ENCODE data around the gene AHCTF1.

AHCTF1 gene

DNA sequence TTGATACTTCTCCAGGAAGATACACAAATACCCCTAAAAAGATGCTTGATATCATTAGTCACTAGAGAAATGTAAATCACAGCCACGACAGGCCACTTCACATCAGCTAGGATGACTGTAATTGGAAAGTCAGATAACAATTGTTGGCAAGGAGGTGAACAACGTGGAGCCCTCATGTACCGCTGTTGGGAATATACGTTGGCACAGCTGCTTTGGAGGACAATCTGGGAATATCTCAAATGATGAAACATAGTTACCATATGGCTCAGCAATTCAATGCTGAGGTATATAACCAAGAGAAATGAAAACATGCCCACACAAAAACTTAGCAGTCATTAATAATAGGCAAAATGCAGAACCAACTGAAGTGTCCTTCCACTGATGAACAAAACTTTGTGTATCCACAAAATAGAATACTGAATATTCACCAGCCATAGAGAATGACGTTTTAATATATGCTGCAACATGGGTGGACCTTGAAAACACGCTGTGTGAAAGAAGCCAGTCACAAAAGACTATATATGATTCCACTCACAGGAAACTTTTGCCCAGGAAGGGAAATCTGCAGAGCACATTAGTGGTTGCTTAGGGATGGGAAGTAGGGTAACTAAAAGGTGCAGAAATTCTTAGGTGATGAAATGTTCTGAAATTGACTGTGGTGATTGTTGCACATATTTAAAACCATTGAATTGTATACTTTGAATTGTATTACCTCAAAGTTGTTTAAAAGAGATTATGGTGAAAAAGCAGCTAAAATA is 95.4 kb downstream of the AHCTF1 start:
- no peak for TF ChIP-seq TCF12 (IDR thresholded peaks at IDR 0.05; ENCODE audit: low read depth)
- TF ChIP-seq, protein P1, sequence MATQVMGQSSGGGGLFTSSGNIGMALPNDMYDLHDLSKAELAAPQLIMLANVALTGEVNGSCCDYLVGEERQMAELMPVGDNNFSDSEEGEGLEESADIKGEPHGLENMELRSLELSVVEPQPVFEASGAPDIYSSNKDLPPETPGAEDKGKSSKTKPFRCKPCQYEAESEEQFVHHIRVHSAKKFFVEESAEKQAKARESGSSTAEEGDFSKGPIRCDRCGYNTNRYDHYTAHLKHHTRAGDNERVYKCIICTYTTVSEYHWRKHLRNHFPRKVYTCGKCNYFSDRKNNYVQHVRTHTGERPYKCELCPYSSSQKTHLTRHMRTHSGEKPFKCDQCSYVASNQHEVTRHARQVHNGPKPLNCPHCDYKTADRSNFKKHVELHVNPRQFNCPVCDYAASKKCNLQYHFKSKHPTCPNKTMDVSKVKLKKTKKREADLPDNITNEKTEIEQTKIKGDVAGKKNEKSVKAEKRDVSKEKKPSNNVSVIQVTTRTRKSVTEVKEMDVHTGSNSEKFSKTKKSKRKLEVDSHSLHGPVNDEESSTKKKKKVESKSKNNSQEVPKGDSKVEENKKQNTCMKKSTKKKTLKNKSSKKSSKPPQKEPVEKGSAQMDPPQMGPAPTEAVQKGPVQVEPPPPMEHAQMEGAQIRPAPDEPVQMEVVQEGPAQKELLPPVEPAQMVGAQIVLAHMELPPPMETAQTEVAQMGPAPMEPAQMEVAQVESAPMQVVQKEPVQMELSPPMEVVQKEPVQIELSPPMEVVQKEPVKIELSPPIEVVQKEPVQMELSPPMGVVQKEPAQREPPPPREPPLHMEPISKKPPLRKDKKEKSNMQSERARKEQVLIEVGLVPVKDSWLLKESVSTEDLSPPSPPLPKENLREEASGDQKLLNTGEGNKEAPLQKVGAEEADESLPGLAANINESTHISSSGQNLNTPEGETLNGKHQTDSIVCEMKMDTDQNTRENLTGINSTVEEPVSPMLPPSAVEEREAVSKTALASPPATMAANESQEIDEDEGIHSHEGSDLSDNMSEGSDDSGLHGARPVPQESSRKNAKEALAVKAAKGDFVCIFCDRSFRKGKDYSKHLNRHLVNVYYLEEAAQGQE (IDR thresholded peaks at IDR 0.05; ENCODE audit: low read depth): no peak

DNA sequence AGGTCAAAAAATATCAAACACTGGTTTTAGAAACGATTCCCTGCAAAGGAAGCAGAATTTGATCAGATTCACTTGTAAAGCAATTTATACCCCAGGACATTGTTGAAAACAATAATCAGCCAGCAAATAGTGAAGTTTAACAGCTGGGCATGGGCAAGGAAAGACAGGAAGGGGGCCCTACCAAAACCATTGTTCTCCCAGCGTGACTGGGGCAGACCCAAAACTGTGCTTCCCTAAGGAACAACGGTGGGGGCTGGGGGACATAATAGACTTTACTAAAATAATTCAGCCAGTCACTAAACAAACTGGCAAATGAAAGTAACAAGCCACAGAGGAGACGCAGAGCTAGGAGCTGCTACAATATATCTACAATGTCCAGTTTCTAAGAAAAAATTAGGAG is 100.2 kb downstream of the AHCTF1 start:
- TF ChIP-seq, protein P1 (IDR thresholded peaks at IDR 0.05; ENCODE audit: low read depth): no peak
- no peak for TF ChIP-seq EP300 (IDR thresholded peaks at IDR 0.05; ENCODE audit: borderline replicate concordance)
- no peak for TF ChIP-seq FOXM1 (IDR thresholded peaks at IDR 0.05; ENCODE audit: borderline replicate concordance, low read depth)
- no peak for TF ChIP-seq CEBPB (IDR thresholded peaks at IDR 0.05)
- no peak for TF ChIP-seq TCF12 (IDR thresholded peaks at IDR 0.05; ENCODE audit: low read depth)

DNA sequence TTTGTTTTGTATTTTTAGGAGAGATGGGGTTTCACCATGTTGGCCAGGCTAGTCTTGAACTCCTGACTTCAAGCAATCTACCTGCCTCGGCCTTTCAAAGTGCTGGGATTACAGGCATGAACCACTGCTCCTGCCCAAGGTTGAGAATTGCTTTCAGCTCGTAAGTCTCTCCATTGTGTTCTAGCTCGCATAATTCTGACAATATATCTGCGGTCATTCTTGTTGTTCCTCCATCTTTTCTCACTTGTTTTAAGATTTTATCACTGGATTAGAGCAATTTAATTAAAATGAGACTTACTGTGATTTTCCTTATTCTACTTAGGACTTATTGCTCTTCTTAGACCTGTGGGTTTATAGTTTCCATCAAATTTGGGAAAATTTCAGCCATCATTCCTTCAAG is 102.9 kb downstream of the AHCTF1 start:
- TF ChIP-seq, protein P1 (IDR thresholded peaks at IDR 0.05; ENCODE audit: low read depth): no peak
- TF ChIP-seq TCF12 (IDR thresholded peaks at IDR 0.05; ENCODE audit: low read depth) (no peak), RAD21 (IDR thresholded peaks at IDR 0.05; ENCODE audit: low read depth) (no peak), FOXM1 (IDR thresholded peaks at IDR 0.05; ENCODE audit: borderline replicate concordance, low read depth) (no peak), EGR1 (IDR thresholded peaks at IDR 0.05) (no peak), ZBTB7A (IDR thresholded peaks at IDR 0.05; ENCODE audit: low read depth) (no peak), YY1 (IDR thresholded peaks at IDR 0.05; ENCODE audit: low read depth) (no peak), EP300 (IDR thresholded peaks at IDR 0.05; ENCODE audit: borderline replicate concordance) (no peak), CEBPB (IDR thresholded peaks at IDR 0.05) (no peak), NFIC (IDR thresholded peaks at IDR 0.05) (no peak), TAF1 (IDR thresholded peaks at IDR 0.05; ENCODE audit: low read depth) (no peak), CREB1 (IDR thresholded peaks at IDR 0.05; ENCODE audit: low read depth) (no peak)
- TF ChIP-seq, protein P2, sequence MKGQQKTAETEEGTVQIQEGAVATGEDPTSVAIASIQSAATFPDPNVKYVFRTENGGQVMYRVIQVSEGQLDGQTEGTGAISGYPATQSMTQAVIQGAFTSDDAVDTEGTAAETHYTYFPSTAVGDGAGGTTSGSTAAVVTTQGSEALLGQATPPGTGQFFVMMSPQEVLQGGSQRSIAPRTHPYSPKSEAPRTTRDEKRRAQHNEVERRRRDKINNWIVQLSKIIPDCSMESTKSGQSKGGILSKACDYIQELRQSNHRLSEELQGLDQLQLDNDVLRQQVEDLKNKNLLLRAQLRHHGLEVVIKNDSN (IDR thresholded peaks at IDR 0.05): no peak
- TF ChIP-seq, protein P3, sequence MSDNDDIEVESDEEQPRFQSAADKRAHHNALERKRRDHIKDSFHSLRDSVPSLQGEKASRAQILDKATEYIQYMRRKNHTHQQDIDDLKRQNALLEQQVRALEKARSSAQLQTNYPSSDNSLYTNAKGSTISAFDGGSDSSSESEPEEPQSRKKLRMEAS (IDR thresholded peaks at IDR 0.05): no peak

DNA sequence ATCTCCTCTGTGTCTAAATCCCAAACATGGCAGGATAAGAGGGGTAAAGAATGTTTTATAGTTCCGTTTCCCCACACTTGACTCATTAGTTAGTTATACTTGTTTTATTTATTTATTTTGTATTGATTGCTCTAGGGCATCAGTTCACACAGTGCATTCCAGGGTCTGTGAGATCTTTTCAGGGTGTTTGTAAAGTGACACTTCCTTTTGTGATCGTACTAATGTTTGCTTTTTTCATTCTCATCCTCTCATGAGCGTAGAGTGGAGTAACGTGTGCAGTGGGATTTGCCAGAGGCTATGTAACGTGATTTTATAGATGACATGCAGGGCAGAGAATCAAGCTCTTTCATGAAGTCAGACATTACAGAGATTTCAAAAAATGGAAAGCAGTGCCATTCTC is 104.4 kb downstream of the AHCTF1 start:
- TF ChIP-seq TAF1 (IDR thresholded peaks at IDR 0.05; ENCODE audit: low read depth): no peak
- no peak for TF ChIP-seq CEBPB (IDR thresholded peaks at IDR 0.05)
- TF ChIP-seq EGR1 (IDR thresholded peaks at IDR 0.05): no peak

DNA sequence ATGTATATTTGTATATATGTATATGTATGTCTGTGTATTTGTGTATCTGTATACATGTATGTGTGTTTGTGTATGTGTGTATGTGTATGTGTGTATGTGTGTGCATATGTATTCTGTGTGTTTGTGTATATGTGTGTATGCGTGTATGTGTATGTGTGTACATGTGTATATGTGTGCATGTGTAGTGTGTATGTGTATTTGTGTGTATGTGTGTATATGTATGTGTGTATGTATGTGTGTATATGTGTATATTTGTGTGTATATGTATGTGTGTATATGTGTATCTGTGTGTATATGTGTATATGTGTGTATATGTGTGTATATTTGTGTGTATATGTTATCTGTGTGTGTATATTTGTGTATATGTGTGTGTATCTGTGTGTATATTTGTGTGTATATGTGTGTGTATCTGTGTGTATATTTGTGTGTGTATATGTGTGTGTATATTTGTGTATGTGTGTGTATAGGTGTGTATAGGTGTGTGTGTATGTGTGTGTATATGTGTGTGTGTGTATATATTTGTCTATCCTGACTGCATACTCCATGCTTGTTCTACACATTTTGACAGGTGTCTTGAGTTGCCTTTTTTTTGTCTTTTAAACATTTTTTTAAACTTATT is 106.1 kb downstream of the AHCTF1 start:
- TF ChIP-seq, protein P1 (IDR thresholded peaks at IDR 0.05; ENCODE audit: low read depth): no peak
- TF ChIP-seq TEAD4 (IDR thresholded peaks at IDR 0.05): no peak
- TF ChIP-seq TAF1 (IDR thresholded peaks at IDR 0.05; ENCODE audit: low read depth): no peak
- no peak for TF ChIP-seq CEBPB (IDR thresholded peaks at IDR 0.05)
- TF ChIP-seq EGR1 (IDR thresholded peaks at IDR 0.05): no peak
- no peak for TF ChIP-seq RAD21 (IDR thresholded peaks at IDR 0.05; ENCODE audit: low read depth)
- TF ChIP-seq TCF12 (IDR thresholded peaks at IDR 0.05; ENCODE audit: low read depth): no peak
- TF ChIP-seq, protein P3 (IDR thresholded peaks at IDR 0.05): no peak
- no peak for TF ChIP-seq ZBTB7A (IDR thresholded peaks at IDR 0.05; ENCODE audit: low read depth)
- TF ChIP-seq, protein P2 (IDR thresholded peaks at IDR 0.05): no peak
- TF ChIP-seq CREB1 (IDR thresholded peaks at IDR 0.05; ENCODE audit: low read depth): no peak
- TF ChIP-seq NFIC (IDR thresholded peaks at IDR 0.05): no peak
- no peak for TF ChIP-seq FOXM1 (IDR thresholded peaks at IDR 0.05; ENCODE audit: borderline replicate concordance, low read depth)
- TF ChIP-seq EP300 (IDR thresholded peaks at IDR 0.05; ENCODE audit: borderline replicate concordance): no peak
- no peak for TF ChIP-seq YY1 (IDR thresholded peaks at IDR 0.05; ENCODE audit: low read depth)

All from Ishikawa (cell line).